ENCODE results near the gene TSHZ1. TPM values are rescaled to one million over a fixed set of nuclear protein-coding genes. Genes with fewer than 3 reads are reported as not detected.

The TSHZ1 gene
- total RNA-seq, 1 donor from 2014 or later = 1.3 TPM

DNA sequence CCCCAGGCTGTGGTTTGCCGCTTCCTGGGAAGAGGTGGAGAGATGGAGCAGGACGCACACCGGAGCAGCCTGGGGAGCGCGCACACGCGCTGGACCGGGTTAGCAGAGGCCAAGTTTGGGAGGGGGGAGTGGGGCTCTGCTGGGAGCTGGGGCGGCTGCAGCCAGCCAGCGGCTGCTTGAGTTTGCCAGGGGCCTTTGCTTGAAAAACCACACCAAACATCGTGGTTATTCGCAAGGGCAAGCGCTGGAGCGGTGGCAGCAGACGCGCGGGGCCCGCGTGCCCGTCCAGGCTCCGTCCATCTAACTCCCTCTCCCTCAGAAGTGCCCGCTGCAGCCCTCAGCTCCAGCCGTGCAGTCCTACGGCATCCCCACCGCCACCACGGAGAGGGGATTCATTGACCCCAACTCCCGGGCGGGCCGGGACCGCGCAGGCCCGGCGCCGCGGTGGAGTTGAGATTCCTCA, 6.3 kb upstream of the TSHZ1 start:
- DNase-seq (ENCODE audit: low read depth) (no peak), FAIRE-seq (no peak)
- TF ChIP-seq, protein P1, sequence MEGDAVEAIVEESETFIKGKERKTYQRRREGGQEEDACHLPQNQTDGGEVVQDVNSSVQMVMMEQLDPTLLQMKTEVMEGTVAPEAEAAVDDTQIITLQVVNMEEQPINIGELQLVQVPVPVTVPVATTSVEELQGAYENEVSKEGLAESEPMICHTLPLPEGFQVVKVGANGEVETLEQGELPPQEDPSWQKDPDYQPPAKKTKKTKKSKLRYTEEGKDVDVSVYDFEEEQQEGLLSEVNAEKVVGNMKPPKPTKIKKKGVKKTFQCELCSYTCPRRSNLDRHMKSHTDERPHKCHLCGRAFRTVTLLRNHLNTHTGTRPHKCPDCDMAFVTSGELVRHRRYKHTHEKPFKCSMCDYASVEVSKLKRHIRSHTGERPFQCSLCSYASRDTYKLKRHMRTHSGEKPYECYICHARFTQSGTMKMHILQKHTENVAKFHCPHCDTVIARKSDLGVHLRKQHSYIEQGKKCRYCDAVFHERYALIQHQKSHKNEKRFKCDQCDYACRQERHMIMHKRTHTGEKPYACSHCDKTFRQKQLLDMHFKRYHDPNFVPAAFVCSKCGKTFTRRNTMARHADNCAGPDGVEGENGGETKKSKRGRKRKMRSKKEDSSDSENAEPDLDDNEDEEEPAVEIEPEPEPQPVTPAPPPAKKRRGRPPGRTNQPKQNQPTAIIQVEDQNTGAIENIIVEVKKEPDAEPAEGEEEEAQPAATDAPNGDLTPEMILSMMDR (IDR thresholded peaks at IDR 0.05; ENCODE audit: insufficient read depth, low read length, severe bottlenecking) = no peak
- Histone ChIP-seq H3K36me3 (ENCODE audit: control insufficient read depth, insufficient read depth, low read length) (peaks cover 6% of the 10 kb centered on the region), H3K4me3 (ENCODE audit: low read depth, low read length) (peak overlapping the region; percentile 27), H3K27me3 (ENCODE audit: control insufficient read depth, insufficient read depth, low read length) (no peaks in the 10 kb centered on the region)

DNA sequence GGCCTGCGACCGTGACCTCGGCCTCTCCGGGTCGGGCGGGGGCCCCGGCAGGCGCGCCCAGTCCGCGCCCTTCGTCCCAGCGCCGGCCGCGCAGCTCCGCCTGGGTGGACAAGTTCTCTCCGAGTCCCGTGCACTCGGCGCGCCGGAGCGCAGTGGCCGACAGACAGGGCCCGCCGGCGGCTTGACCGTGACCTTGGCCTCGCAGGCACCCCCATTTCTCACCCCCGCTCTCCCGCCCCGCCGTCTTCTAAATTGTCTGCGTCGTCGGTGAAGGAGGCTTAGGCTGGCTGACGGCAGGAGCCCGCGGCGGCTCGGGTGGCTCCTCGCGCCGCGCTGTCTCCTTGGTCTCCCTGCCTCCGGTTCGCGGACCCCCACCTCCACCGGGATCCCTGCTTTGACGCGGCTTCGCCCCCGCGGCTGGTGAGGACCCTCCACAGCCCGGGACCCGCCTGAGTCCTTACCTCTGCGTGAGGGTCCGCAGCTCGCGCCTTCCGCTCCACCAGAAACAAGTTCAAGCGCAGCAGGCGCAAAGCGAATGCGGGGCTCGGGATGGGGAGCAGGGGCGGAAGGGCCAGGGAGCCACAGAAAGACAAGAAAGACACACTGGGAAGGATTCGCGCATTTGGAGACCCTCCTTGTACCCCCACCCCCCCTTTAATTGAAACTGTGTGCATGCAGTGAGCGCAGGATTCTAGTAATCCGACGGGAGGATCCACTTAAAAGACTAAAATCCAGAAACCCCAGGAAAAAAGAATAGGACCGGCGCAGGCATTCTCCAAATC, 5.7 kb upstream of the TSHZ1 start:
- TF ChIP-seq, protein P1 (IDR thresholded peaks at IDR 0.05; ENCODE audit: insufficient read depth, low read length, severe bottlenecking) = no peak
- DNase-seq (ENCODE audit: low read depth) = no peak
- no peak for FAIRE-seq
- H3K36me3 ChIP-seq (ENCODE audit: control insufficient read depth, insufficient read depth, low read length) = peaks cover 6% of the 10 kb centered on the region
- H3K27me3 ChIP-seq (ENCODE audit: control insufficient read depth, insufficient read depth, low read length) = no peaks in the 10 kb centered on the region
- peak overlapping the region; percentile 27 for H3K4me3 ChIP-seq (ENCODE audit: low read depth, low read length)

- H3K4me3 ChIP-seq (ENCODE audit: low read depth, low read length) = no peak overlapping the region
- no peak for FAIRE-seq
These were observed 5.0 kb upstream of the TSHZ1 start for GRCh38 chr18:75205514-75206132.

DNA sequence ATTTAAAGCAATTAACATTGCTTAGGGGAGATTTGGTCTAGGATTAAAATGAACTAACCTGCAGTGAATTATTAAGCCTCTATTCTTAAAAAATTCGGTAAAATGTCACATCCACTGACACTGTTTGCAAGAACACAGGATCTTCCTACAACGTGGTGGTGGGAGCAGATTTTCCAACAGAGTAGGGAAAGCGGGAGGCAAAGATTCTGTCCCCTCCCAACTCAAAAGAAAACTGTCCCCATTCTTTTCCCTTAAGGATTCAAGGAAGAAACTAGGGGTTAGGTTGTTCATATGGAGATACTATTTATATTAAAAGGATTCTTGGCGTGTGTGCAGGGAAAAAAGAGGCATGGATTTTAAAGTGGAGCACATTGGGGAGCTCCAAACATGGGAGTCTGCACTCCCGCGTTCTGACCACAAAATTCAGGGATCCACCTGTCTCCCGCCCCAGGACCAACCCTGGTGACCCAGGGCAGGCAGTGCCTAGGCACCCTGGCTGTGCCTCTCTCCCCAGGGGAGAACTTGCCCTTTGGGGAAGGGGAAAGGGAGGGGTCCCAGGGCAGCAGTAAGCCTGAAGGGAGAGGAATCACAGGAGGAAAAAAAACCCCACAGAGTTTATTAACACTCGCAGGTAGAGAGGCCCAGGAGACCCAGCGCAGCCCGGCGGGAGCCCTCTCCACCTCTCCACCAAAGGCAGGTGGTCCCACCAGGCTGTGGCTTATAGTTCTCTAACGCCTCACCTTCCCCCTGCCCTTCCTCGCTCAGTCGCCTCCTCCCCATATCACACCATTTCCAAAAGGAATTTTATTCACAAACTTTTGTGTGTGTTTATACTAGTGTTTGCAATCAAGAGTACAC, 3.9 kb upstream of the TSHZ1 start:
- TF ChIP-seq, protein P1 (IDR thresholded peaks at IDR 0.05; ENCODE audit: insufficient read depth, low read length, severe bottlenecking) = no peak
- Histone ChIP-seq H3K27me3 (ENCODE audit: control insufficient read depth, insufficient read depth, low read length) (no peaks in the 10 kb centered on the region), H3K36me3 (ENCODE audit: control insufficient read depth, insufficient read depth, low read length) (peaks cover 1% of the 10 kb centered on the region), H3K4me3 (ENCODE audit: low read depth, low read length) (peak overlapping the region; percentile 77)
- FAIRE-seq = no peak
- DNase-seq (ENCODE audit: low read depth) = no peak

More at GRCh38 chr18:75205514-75206132, 5.0 kb upstream of the TSHZ1 start:
- H3K27me3 ChIP-seq (ENCODE audit: control insufficient read depth, insufficient read depth, low read length) = no peaks in the 10 kb centered on the region
- TF ChIP-seq, protein P1 (IDR thresholded peaks at IDR 0.05; ENCODE audit: insufficient read depth, low read length, severe bottlenecking) = no peak
- DNase-seq (ENCODE audit: low read depth) = no peak
- H3K36me3 ChIP-seq (ENCODE audit: control insufficient read depth, insufficient read depth, low read length) = peaks cover 4% of the 10 kb centered on the region

GRCh38 chr18:75207310-75208154, 3.1 kb upstream of the TSHZ1 start:
- no peaks in the 10 kb centered on the region for H3K27me3 ChIP-seq (ENCODE audit: control insufficient read depth, insufficient read depth, low read length)
- H3K36me3 ChIP-seq (ENCODE audit: control insufficient read depth, insufficient read depth, low read length) = no peaks in the 10 kb centered on the region
- FAIRE-seq (no peak), DNase-seq (ENCODE audit: low read depth) (peak; percentile 22)
- TF ChIP-seq, protein P1 (IDR thresholded peaks at IDR 0.05; ENCODE audit: insufficient read depth, low read length, severe bottlenecking) = no peak
- H3K4me3 ChIP-seq (ENCODE audit: low read depth, low read length) = peak overlapping the region; percentile 77
